ENCODE results near the gene TCN2.

- TF ChIP-seq CTCF (conservative IDR thresholded peaks at IDR 0.05; ENCODE audit: low read length) = no peak
- TF ChIP-seq EZH2phosphoT487 (IDR thresholded peaks at IDR 0.05; ENCODE audit: borderline replicate concordance, low read depth, low read length) = no peak
Measured at GRCh38 chr22:30559889-30560288, 47.1 kb upstream of the TCN2 start.
